Gastrocnemius medialis (tissue), 4 donors: ENCODE data around the gene MOB1A.

Source experiments
- POLR2A ChIP-seq, 2 donors: fragments of 450-650 bp; IDR thresholded peaks; one replicate each; pipeline ENCODE4 v1.6.1; 2017; ENCODE audit warnings: antibody characterized with exemption in 2 of 2, mild to moderate bottlenecking in 2 of 2, moderate library complexity in 2 of 2
- TF ChIP-seq, protein P1 (sequence below), 5 experiments: fragments of 450-650 bp in 3 of 5; fragments of 200-600 bp in 2 of 5; sonication (generic) in 2 of 5; IDR thresholded peaks in 4 of 5; conservative IDR thresholded peaks in 1 of 5; 1 replicate in 4 of 5; 2 replicates in 1 of 5; pipeline ENCODE4 v1.5.1; 2016 to 2019; ENCODE audit warnings: antibody characterized with exemption in 5 of 5, mild to moderate bottlenecking in 3 of 5, moderate library complexity in 3 of 5

DNA sequence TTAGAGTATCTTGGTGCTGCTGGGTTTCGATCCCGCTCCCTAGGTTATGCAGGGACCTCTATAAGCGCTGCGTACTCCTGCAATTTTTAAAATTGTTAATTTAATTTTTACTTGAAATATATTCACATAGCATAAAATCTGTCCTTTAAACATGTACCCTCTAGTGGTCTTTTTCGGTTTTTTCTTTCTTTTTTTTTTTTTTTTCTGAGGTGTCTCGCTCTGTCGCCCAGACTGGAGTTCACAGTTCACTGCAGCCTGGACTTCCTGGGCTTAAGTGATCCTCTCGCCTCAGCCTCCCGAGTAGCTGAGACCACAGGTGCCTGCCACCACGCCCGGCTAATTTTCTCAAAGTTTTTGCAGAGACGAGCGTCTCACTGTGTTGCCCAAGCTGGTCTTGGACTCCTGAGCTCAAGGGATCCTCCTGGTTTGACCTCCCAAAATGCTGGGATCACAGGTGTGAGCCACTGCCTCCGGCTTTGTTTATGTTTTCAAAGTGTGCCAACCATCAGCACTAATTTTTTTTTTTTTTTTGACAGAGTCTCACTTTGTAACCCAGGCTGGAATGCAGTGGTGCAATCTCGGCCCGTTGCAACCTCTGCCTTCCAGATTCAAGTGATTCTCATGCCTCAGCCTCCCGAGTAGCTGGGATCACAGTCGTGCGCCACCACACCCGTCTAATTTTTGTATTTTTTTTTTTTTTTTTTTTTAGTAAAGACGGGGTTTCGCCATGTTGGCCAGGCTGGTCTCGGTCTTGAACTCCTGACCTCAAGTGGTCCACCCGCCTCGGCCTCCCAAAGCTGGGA, 585 bp upstream of the MOB1A start:
- TF ChIP-seq, protein P1, sequence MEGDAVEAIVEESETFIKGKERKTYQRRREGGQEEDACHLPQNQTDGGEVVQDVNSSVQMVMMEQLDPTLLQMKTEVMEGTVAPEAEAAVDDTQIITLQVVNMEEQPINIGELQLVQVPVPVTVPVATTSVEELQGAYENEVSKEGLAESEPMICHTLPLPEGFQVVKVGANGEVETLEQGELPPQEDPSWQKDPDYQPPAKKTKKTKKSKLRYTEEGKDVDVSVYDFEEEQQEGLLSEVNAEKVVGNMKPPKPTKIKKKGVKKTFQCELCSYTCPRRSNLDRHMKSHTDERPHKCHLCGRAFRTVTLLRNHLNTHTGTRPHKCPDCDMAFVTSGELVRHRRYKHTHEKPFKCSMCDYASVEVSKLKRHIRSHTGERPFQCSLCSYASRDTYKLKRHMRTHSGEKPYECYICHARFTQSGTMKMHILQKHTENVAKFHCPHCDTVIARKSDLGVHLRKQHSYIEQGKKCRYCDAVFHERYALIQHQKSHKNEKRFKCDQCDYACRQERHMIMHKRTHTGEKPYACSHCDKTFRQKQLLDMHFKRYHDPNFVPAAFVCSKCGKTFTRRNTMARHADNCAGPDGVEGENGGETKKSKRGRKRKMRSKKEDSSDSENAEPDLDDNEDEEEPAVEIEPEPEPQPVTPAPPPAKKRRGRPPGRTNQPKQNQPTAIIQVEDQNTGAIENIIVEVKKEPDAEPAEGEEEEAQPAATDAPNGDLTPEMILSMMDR (IDR thresholded peaks at IDR 0.05 in 4 of 5, conservative IDR thresholded peaks at IDR 0.05 in 1 of 5) = peak; percentile 8 to 33 (median 22)
- TF ChIP-seq POLR2A (IDR thresholded peaks at IDR 0.05) = no peak
